Placental epithelial cell (primary cell): ENCODE measurements around the gene CCDC146. TPM values are rescaled to one million over a fixed set of nuclear protein-coding genes. Genes with fewer than 3 reads are reported as not detected.

ENCODE experiments used
- total RNA-seq: library from RNA; depleted of rRNA; stranded (reverse); fragments of >200 nt; gene quantifications from 2 replicates; pipeline ENCODE4 v1.2.3, GENCODE V29; 2012

Gene CCDC146, protein sequence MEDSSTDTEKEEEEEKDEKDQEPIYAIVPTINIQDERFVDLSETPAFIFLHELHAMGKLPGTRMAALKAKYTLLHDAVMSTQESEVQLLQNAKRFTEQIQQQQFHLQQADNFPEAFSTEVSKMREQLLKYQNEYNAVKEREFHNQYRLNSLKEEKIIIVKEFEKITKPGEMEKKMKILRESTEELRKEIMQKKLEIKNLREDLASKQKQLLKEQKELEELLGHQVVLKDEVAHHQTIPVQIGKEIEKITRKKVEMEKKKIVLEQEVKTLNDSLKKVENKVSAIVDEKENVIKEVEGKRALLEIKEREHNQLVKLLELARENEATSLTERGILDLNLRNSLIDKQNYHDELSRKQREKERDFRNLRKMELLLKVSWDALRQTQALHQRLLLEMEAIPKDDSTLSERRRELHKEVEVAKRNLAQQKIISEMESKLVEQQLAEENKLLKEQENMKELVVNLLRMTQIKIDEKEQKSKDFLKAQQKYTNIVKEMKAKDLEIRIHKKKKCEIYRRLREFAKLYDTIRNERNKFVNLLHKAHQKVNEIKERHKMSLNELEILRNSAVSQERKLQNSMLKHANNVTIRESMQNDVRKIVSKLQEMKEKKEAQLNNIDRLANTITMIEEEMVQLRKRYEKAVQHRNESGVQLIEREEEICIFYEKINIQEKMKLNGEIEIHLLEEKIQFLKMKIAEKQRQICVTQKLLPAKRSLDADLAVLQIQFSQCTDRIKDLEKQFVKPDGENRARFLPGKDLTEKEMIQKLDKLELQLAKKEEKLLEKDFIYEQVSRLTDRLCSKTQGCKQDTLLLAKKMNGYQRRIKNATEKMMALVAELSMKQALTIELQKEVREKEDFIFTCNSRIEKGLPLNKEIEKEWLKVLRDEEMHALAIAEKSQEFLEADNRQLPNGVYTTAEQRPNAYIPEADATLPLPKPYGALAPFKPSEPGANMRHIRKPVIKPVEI
- 0.43 and 2.0 TPM in 2 replicates for total RNA-seq

DNA sequence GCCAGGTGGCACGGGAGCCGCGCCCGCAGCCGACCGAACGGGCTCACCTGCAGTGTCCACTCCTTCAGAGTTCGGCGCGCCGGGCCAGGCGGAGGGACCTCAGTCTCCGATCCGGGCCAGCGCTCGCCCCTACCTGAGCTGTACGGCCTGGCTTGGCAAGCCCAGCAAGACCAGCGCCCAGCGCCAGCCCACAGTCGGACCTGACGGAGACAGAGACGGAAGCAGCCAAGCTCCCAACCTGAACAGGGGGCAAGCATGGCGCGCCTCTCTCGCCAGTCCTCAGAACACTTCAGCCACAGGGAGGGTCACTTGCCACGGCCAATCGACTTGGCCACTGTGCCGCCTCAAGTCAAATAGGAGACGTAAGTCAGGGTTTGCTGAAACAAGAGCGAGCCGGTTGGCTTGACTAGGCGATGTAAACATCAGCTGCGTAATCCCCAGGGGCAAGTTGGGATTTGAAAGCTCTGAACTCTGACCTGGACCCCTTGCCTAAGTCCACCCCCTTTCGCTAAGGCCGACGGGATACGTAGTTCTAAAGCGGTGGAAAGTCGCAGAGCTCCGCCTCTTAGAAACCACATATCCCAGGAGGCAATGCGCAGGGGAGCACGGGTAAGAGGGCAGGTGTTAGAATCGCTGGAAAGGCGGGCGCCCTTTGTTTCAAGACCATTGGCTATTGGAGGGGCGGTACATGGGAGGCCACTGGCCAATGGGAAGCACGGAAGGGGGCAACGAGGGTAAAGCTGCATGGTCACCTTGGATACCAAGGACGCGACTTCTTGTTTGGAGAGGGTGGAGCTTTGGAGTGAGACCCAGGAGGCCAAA lies at the start of gene CCDC146:
CCDC146 (plus strand) TSS at position 756 of the 822 bp plus-strand sequence. CDS start 45,054 bp downstream, outside the sequence.

DNA sequence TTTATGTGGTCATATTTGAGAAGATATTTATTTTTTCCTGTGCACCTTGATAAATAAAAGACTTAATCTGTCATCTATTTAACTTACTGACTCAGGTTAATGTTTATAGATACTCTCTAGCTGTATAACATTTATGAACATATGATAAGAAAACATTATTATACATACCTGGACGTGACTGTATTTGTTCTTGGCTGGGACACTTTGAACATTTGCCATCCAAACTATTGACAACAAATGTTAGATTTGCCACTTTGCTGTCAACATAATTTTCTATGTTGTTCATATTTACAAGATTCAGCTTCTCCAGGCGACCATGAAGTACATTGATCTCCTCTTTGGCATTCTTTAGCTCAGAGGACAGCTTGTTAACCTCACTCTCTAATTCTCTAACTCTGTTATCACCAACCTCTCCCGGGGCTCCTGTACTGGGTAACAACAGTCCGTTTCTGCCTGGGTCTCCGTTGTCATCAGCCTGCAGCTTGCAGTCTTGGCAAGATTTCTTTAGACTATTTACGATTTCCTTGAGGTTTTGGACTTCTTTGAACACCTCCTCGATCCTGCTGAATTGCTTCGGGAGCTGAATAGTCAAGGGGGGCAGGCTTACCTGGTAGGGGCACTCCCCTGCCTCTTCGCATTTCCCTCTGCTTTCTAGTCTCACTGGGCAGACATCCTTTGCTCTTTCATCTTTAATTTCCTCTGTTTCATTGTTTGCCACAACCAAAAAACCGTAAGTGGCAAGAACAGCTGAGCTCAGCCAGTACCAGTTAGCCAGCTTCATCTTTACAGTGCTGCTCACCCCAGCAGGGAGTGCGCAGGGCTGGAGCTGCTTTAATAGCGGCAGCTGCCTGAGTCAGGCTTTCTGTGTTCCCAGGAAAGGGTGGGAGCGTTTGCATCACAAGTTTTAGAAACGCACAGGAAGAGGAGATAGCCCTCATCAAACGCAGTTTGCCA lies 76.9 kb downstream of the CCDC146 start, which contains the start of gene FGL2:
FGL2 (minus strand) TSS at position 807 of the 954 bp plus-strand sequence; CDS start at position 781, 26 bp downstream.

Other genes with a start within 250 kb of the CCDC146 start
- gene SPDYE17, start 90.3 kb upstream of the CCDC146 start, total RNA-seq: not detected in 2 replicates
- not detected in 2 replicates for gene SPDYE18, start 60.1 kb upstream of the CCDC146 start, total RNA-seq
- 0.11 TPM in 1 of 2 replicates, not detected in the other for gene FGL2, start 77.2 kb downstream of the CCDC146 start, total RNA-seq